DOHH2 (cell line): ENCODE data around the gene FNDC11.

Source experiments
- H3F3A ChIP-seq: fragments of 200-600 bp; sonication (generic), shearing (Covaris generic); 2 replicates; pipeline ENCODE4 v1.6.0; 2016; ENCODE audit warnings: antibody characterized with exemption, mild to moderate bottlenecking; ENCODE audit not compliant: control insufficient read depth, insufficient read depth
- H3K27ac ChIP-seq: fragments of 200-600 bp; sonication (generic); 2 replicates; pipeline ENCODE4 v1.5.1; 2014; ENCODE audit warnings: low read depth, mild to moderate bottlenecking, low read length, moderate library complexity
- H3K27me3 ChIP-seq: fragments of 200-600 bp; sonication (generic); 2 replicates; pipeline ENCODE4 v1.6.1; 2014; ENCODE audit warnings: mild to moderate bottlenecking, low read length, mixed read lengths; ENCODE audit not compliant: control insufficient read depth
- H3K36me3 ChIP-seq: fragments of 200-600 bp; sonication (generic); 2 replicates; pipeline ENCODE4 v1.6.1; 2014; ENCODE audit warnings: mild to moderate bottlenecking, low read length, moderate library complexity, mixed read lengths; ENCODE audit not compliant: control insufficient read depth
- H3K4me1 ChIP-seq: fragments of 200-600 bp; sonication (generic); 2 replicates; pipeline ENCODE4 v1.6.1; 2014; ENCODE audit warnings: mild to moderate bottlenecking, low read length, mixed read lengths; ENCODE audit not compliant: control insufficient read depth
- H3K4me2 ChIP-seq: fragments of 200-600 bp; sonication (generic); 2 replicates; pipeline ENCODE4 v1.6.0; 2014; ENCODE audit warnings: mild to moderate bottlenecking, low read length, moderate library complexity
- H3K4me3 ChIP-seq: fragments of 200-600 bp; sonication (generic); 2 replicates; pipeline ENCODE4 v1.5.1; 2014; ENCODE audit warnings: mild to moderate bottlenecking, low read length, mixed read lengths
- H3K79me2 ChIP-seq: fragments of 200-600 bp; sonication (generic); 2 replicates; pipeline ENCODE4 v1.6.1; 2014; ENCODE audit warnings: mild to moderate bottlenecking, low read length, mixed read lengths; ENCODE audit not compliant: control insufficient read depth
- H3K9me2 ChIP-seq: fragments of 200-600 bp; sonication (generic); replicated peaks from 2 replicates; pipeline ENCODE4 v1.6.1; 2014; ENCODE audit warnings: mild to moderate bottlenecking, low read length, mixed read lengths; ENCODE audit not compliant: control insufficient read depth
- H3K9me3 ChIP-seq: fragments of 200-600 bp; sonication (generic); 2 replicates; pipeline ENCODE4 v1.6.1; 2014; ENCODE audit warnings: antibody characterized with exemption, low read length, mixed read lengths; ENCODE audit not compliant: control insufficient read depth, insufficient read depth
- H4K20me1 ChIP-seq: fragments of 200-600 bp; sonication (generic); 2 replicates; pipeline ENCODE4 v1.6.0; 2014; ENCODE audit warnings: low read depth, mild to moderate bottlenecking, antibody characterized with exemption, low read length, moderate library complexity; ENCODE audit not compliant: control insufficient read depth, insufficient read depth
- CTCF ChIP-seq: fragments of 200-600 bp; sonication (generic); IDR thresholded peaks from one replicate; pipeline ENCODE4 v1.5.1; 2014; ENCODE audit warnings: antibody characterized with exemption, mild to moderate bottlenecking, low read depth, low read length; ENCODE audit not compliant: poor library complexity, severe bottlenecking
- EZH2phosphoT487 ChIP-seq: fragments of 200-600 bp; sonication (generic); IDR thresholded peaks from 2 replicates; pipeline ENCODE4 v1.6.1; 2017; ENCODE audit warnings: borderline replicate concordance, mild to moderate bottlenecking, antibody characterized with exemption, low read length, moderate library complexity, mixed read lengths

The FNDC11 gene

DNA sequence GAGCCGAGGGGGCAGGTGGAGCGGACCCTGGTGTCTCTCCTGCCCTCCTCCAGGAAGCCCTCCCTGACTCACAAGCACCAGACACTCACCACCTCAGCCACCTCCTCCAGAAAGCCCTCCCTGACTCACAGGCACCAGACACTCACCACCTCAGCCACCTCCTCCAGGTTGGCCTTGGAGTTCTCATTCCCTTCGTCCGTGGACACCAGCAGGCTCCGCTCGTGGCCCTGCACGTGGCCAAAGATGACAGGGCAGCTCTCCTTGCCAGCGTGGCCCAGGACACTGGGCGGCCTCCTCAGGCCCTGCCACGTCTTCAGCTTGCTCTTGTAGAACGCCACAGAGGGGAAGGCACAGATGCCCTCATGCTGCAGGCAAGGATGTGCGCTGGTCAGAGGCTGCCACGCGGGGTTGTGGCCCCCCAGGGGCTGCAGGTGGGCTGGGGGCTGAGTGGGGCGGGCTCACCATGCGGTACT lies 6.4 kb downstream of the FNDC11 start:
- H3K9me2 ChIP-seq: no peaks in the 10 kb centered on the region
- peaks cover 6% of the 10 kb centered on the region for H3K27me3 ChIP-seq
- H3K4me2 ChIP-seq: no peak overlapping the region
- peaks cover 12% of the 10 kb centered on the region for H3K4me1 ChIP-seq
- no peaks in the 10 kb centered on the region for H4K20me1 ChIP-seq
- no peak overlapping the region for H3K27ac ChIP-seq
- H3K4me3 ChIP-seq: no peak overlapping the region
- no peaks in the 10 kb centered on the region for H3K79me2 ChIP-seq
- TF ChIP-seq EZH2phosphoT487 (no peak), CTCF (no peak)
- H3K9me3 ChIP-seq: no peaks in the 10 kb centered on the region
- no peaks in the 10 kb centered on the region for H3F3A ChIP-seq
- no peaks in the 10 kb centered on the region for H3K36me3 ChIP-seq

- Histone ChIP-seq H3K4me3 (no peak overlapping the region), H3K27me3 (no peaks in the 10 kb centered on the region; the same call in 1 of the 2 replicates), H3K4me2 (no peak overlapping the region), H3K79me2 (no peaks in the 10 kb centered on the region), H3K4me1 (peaks cover 12% of the 10 kb centered on the region), H4K20me1 (no peaks in the 10 kb centered on the region), H3K27ac (no peak overlapping the region), H3F3A (no peaks in the 10 kb centered on the region), H3K9me3 (no peaks in the 10 kb centered on the region), H3K9me2 (no peaks in the 10 kb centered on the region), H3K36me3 (no peaks in the 10 kb centered on the region)
- TF ChIP-seq CTCF (no peak), EZH2phosphoT487 (no peak)
Measured at GRCh38 chr20:63560856-63561609, 7.1 kb downstream of the FNDC11 start.

DNA sequence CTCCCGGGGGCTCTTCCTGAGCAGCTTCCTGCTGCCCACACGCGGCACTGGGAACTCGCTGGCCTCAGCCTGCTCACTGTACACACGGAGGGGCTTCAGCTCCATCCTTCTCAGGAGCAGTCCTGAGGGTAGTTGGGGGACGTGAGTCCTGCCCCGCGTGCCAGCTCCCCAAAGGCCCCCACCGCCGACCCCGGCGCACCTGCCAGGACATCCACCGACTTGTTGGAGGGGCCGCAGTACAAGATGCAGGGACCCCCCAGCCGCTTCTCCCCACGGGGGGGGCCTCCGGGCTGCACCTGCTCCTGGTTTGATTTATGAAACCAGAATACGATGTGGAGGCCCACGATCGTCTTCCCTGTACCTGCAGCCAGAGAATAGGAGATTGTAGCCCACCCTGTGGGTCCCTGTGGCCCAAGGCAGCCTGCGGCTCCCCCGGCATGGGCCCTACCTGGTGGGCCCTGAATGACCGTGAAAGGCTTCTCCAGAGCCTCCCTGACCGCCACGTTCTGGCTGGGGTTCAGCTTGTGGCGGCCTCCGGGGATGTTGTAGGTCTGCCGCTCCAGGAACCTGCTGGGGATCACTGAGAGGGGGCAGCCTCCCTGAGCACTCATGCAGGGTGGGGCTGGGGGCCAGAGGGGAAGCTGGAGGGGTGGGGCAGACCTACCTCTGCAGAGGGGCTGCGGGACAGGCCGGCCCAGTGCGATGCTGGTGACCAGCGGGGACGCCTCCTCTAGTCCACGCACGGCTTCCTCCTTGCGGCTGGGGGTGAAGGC lies 7.9 kb downstream of the FNDC11 start:
- Histone ChIP-seq H3K27me3 (peaks cover 2% of the 10 kb centered on the region; the same call in 1 of the 2 replicates), H3K9me3 (no peaks in the 10 kb centered on the region), H4K20me1 (no peaks in the 10 kb centered on the region), H3K4me3 (no peak overlapping the region), H3K36me3 (no peaks in the 10 kb centered on the region), H3K4me1 (peaks cover 12% of the 10 kb centered on the region), H3K9me2 (no peaks in the 10 kb centered on the region), H3K79me2 (no peaks in the 10 kb centered on the region), H3K4me2 (no peak overlapping the region), H3K27ac (no peak overlapping the region), H3F3A (no peaks in the 10 kb centered on the region)
- no peak for TF ChIP-seq EZH2phosphoT487
- TF ChIP-seq CTCF: no peak
